K562 (cell line): ENCODE measurements around the gene STK17A. TPM values are rescaled to one million over a fixed set of nuclear protein-coding genes. Genes with fewer than 3 reads are reported as not detected.

Experiments used
- GATAD2A ChIP-seq: fragments of 450-650 bp; IDR thresholded peaks from 2 replicates; pipeline ENCODE4 v1.6.1; 2017
- KLF16 ChIP-seq: IDR thresholded peaks from 2 replicates; pipeline ENCODE4 v1.6.1; 2016; ENCODE audit warnings: antibody characterized with exemption
- NCOR1 ChIP-seq: fragments of 450-650 bp; IDR thresholded peaks from 2 replicates; pipeline ENCODE4 v1.6.1; 2016; ENCODE audit warnings: mild to moderate bottlenecking, moderate library complexity
- PHF8 ChIP-seq: fragments of 200-600 bp; sonication (generic); IDR thresholded peaks from 2 replicates; pipeline ENCODE4 v1.6.1; 2012; ENCODE audit warnings: mixed run types, mild to moderate bottlenecking, inconsistent platforms, low read length, moderate library complexity, borderline replicate concordance
- RBM14 ChIP-seq: fragments of 200-400 bp; formaldehyde crosslinking; IDR thresholded peaks from 2 replicates; pipeline ENCODE4 v1.6.1; 2018; ENCODE audit warnings: low read depth, mild to moderate bottlenecking, low read length, moderate library complexity, borderline replicate concordance; ENCODE audit not compliant: insufficient read depth
- polyA plus RNA-seq, 8 experiments: library from polyadenylated mRNA; depleted of rRNA in 4 of 8; stranded (reverse) in 5 of 8; unstranded in 3 of 8; fragments of >200 nt; fragmentation: Nextera tagmentation in 2 of 8; fragmentation: Illumina TruSeq in 1 of 8; extraction: Ambion mirVana in 2 of 8; extraction: Trizol in 1 of 8; gene quantifications; 2 replicates each; pipeline versions ENCODE4 v1.2.1 to v1.2.3, GENCODE V29; 2011 to 2014; ENCODE audit warnings: inconsistent platforms in 1 of 8, missing spikeins in 1 of 8
- total RNA-seq, 7 experiments: library from RNA; depleted of rRNA in 6 of 7; stranded (reverse); fragments of >200 nt in 6 of 7; fragmentation: Illumina TruSeq in 2 of 7; extraction: Trizol in 2 of 7; gene quantifications; 2 replicates each; pipeline versions ENCODE4 v1.2.1 to v1.2.3, GENCODE V29; 2011 to 2021; ENCODE audit warnings: low replicate concordance in 1 of 7
- TF ChIP-seq, protein P1 (sequence below), 3 experiments: fragments of 200-800 bp in 1 of 3; sonication (Bioruptor generic) in 1 of 3; sonication (generic) in 1 of 3; formaldehyde crosslinking in 1 of 3; IDR thresholded peaks; 2 replicates each; pipeline versions ENCODE4 v1.6.1 to v1.8.0; 2016 to 2022; ENCODE audit warnings: mild to moderate bottlenecking in 2 of 3, missing compliant biosample characterization in 2 of 3, missing genetic modification characterization in 2 of 3, missing genetic modification reagents in 1 of 3
- TF ChIP-seq, protein P2 (sequence below): fragments of 200-600 bp; sonication (generic); IDR thresholded peaks from one replicate; pipeline ENCODE4 v1.6.1; 2012; ENCODE audit warnings: mild to moderate bottlenecking, low read depth, low read length, inconsistent platforms
- TF ChIP-seq, protein P3 (sequence below): fragments of 250-450 bp; sonication (Bioruptor Pico); IDR thresholded peaks from 2 replicates; pipeline ENCODE4 v1.4.0; 2020; ENCODE audit warnings: mild to moderate bottlenecking, moderate library complexity, borderline replicate concordance
- TF ChIP-seq, protein P4 (sequence below): conservative IDR thresholded peaks from 2 replicates; pipeline ENCODE4 v1.6.1; 2011; ENCODE audit warnings: low read depth, mild to moderate bottlenecking, low read length; ENCODE audit not compliant: control insufficient read depth

STK17A gene
- total and polyA plus RNA-seq, 9 of the 15 experiments (the other 6 are each of a cell fraction or from before 2014, with no cell fraction given) = 3.4 to 16.3 (median 13.2) TPM

DNA sequence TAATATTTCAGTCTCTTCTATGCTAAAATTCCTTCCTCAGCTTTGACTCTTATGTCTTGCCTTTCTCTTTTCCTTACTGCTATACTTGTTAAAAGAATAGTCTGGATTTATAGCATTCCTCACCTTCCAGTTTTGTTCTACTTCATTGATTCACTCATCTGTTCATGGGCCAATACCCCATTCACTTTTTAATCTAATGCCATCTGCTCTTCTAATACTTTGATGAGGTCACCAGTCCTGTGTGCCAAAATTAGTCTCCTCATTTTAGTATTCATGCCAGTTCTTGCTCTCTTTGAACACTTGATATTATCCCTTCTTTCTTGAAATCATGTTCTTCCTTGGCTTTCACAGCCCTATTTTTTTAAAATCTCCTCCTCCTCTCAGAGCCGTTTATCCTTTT is 19.3 kb downstream of the STK17A start (continued):
- TF ChIP-seq, protein P1, sequence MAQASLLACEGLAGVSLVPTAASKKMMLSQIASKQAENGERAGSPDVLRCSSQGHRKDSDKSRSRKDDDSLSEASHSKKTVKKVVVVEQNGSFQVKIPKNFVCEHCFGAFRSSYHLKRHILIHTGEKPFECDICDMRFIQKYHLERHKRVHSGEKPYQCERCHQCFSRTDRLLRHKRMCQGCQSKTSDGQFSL (CRISPR knock-in tag; IDR thresholded peaks at IDR 0.05) = no peak
- TF ChIP-seq, protein P1 (tag; IDR thresholded peaks at IDR 0.05) = no peak
- TF ChIP-seq PHF8 = no peak
- TF ChIP-seq, protein P2, sequence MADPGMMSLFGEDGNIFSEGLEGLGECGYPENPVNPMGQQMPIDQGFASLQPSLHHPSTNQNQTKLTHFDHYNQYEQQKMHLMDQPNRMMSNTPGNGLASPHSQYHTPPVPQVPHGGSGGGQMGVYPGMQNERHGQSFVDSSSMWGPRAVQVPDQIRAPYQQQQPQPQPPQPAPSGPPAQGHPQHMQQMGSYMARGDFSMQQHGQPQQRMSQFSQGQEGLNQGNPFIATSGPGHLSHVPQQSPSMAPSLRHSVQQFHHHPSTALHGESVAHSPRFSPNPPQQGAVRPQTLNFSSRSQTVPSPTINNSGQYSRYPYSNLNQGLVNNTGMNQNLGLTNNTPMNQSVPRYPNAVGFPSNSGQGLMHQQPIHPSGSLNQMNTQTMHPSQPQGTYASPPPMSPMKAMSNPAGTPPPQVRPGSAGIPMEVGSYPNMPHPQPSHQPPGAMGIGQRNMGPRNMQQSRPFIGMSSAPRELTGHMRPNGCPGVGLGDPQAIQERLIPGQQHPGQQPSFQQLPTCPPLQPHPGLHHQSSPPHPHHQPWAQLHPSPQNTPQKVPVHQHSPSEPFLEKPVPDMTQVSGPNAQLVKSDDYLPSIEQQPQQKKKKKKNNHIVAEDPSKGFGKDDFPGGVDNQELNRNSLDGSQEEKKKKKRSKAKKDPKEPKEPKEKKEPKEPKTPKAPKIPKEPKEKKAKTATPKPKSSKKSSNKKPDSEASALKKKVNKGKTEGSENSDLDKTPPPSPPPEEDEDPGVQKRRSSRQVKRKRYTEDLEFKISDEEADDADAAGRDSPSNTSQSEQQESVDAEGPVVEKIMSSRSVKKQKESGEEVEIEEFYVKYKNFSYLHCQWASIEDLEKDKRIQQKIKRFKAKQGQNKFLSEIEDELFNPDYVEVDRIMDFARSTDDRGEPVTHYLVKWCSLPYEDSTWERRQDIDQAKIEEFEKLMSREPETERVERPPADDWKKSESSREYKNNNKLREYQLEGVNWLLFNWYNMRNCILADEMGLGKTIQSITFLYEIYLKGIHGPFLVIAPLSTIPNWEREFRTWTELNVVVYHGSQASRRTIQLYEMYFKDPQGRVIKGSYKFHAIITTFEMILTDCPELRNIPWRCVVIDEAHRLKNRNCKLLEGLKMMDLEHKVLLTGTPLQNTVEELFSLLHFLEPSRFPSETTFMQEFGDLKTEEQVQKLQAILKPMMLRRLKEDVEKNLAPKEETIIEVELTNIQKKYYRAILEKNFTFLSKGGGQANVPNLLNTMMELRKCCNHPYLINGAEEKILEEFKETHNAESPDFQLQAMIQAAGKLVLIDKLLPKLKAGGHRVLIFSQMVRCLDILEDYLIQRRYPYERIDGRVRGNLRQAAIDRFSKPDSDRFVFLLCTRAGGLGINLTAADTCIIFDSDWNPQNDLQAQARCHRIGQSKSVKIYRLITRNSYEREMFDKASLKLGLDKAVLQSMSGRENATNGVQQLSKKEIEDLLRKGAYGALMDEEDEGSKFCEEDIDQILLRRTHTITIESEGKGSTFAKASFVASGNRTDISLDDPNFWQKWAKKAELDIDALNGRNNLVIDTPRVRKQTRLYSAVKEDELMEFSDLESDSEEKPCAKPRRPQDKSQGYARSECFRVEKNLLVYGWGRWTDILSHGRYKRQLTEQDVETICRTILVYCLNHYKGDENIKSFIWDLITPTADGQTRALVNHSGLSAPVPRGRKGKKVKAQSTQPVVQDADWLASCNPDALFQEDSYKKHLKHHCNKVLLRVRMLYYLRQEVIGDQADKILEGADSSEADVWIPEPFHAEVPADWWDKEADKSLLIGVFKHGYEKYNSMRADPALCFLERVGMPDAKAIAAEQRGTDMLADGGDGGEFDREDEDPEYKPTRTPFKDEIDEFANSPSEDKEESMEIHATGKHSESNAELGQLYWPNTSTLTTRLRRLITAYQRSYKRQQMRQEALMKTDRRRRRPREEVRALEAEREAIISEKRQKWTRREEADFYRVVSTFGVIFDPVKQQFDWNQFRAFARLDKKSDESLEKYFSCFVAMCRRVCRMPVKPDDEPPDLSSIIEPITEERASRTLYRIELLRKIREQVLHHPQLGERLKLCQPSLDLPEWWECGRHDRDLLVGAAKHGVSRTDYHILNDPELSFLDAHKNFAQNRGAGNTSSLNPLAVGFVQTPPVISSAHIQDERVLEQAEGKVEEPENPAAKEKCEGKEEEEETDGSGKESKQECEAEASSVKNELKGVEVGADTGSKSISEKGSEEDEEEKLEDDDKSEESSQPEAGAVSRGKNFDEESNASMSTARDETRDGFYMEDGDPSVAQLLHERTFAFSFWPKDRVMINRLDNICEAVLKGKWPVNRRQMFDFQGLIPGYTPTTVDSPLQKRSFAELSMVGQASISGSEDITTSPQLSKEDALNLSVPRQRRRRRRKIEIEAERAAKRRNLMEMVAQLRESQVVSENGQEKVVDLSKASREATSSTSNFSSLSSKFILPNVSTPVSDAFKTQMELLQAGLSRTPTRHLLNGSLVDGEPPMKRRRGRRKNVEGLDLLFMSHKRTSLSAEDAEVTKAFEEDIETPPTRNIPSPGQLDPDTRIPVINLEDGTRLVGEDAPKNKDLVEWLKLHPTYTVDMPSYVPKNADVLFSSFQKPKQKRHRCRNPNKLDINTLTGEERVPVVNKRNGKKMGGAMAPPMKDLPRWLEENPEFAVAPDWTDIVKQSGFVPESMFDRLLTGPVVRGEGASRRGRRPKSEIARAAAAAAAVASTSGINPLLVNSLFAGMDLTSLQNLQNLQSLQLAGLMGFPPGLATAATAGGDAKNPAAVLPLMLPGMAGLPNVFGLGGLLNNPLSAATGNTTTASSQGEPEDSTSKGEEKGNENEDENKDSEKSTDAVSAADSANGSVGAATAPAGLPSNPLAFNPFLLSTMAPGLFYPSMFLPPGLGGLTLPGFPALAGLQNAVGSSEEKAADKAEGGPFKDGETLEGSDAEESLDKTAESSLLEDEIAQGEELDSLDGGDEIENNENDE = no peak
- no peak for TF ChIP-seq GATAD2A
- TF ChIP-seq, protein P3, sequence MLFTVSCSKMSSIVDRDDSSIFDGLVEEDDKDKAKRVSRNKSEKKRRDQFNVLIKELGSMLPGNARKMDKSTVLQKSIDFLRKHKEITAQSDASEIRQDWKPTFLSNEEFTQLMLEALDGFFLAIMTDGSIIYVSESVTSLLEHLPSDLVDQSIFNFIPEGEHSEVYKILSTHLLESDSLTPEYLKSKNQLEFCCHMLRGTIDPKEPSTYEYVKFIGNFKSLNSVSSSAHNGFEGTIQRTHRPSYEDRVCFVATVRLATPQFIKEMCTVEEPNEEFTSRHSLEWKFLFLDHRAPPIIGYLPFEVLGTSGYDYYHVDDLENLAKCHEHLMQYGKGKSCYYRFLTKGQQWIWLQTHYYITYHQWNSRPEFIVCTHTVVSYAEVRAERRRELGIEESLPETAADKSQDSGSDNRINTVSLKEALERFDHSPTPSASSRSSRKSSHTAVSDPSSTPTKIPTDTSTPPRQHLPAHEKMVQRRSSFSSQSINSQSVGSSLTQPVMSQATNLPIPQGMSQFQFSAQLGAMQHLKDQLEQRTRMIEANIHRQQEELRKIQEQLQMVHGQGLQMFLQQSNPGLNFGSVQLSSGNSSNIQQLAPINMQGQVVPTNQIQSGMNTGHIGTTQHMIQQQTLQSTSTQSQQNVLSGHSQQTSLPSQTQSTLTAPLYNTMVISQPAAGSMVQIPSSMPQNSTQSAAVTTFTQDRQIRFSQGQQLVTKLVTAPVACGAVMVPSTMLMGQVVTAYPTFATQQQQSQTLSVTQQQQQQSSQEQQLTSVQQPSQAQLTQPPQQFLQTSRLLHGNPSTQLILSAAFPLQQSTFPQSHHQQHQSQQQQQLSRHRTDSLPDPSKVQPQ (CRISPR knock-in tag) = no peak
- TF ChIP-seq NCOR1 = no peak
- no peak for TF ChIP-seq KLF16
- TF ChIP-seq, protein P4, sequence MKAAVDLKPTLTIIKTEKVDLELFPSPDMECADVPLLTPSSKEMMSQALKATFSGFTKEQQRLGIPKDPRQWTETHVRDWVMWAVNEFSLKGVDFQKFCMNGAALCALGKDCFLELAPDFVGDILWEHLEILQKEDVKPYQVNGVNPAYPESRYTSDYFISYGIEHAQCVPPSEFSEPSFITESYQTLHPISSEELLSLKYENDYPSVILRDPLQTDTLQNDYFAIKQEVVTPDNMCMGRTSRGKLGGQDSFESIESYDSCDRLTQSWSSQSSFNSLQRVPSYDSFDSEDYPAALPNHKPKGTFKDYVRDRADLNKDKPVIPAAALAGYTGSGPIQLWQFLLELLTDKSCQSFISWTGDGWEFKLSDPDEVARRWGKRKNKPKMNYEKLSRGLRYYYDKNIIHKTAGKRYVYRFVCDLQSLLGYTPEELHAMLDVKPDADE = no peak
- TF ChIP-seq RBM14 = no peak
- TF ChIP-seq, all 486 proteins: peak for 0
